GM12878 (cell line): ENCODE measurements around the gene CAST. TPM values are rescaled to one million over a fixed set of nuclear protein-coding genes. Genes with fewer than 3 reads are reported as not detected.

Experiments used
- ATAC-seq: fragments of 200-7000 bp; cut with Tn5 transposase; 3 replicates; pipeline ENCODE4 v1.9.1; 2020; ENCODE audit warnings: mild to moderate bottlenecking, moderate library complexity
- BruUV-seq: library from RNA; stranded (reverse); fragments of 400-500 nt; replicated peaks from 2 replicates; lab custom pipeline; 2021; lab: Mats Ljungman, UMichigan
- CTCF ChIA-PET: fragments of 300-600 bp; sonication (Branson Sonifier 250); formaldehyde crosslinking; extraction: SDS; loops from one replicate; lab custom pipeline; 2021; ENCODE audit warnings: inconsistent platforms; lab: Yijun Ruan, JAX
- POLR2A ChIA-PET: fragments of 350-600 bp; formaldehyde crosslinking; extraction: SDS; loops from one replicate; lab custom pipeline; 2021; ENCODE audit warnings: inconsistent platforms; lab: Charles Lee
- RAD21 ChIA-PET: fragments of 300-600 bp; sonication (Branson Sonifier 250); formaldehyde crosslinking; loops from one replicate; lab custom pipeline; 2023; ENCODE audit warnings: antibody characterized with exemption; ENCODE audit not compliant: unreplicated experiment; lab: Charles Lee
- SMC1A ChIA-PET: fragments of 300-600 bp; sonication (Branson Sonifier 250); formaldehyde crosslinking; loops from one replicate; lab custom pipeline; 2023; ENCODE audit not compliant: unreplicated experiment, uncharacterized antibody; lab: Charles Lee
- DNase-seq: peaks from one replicate; pipeline ENCODE4 v3.0.0-alpha.2; 2011; ENCODE audit warnings: low read depth, low spot score
- FAIRE-seq: peaks from 3 replicates; lab custom pipeline; 2011; peaks lifted over from hg19 to GRCh38; lab: Jason Lieb, UNC
- H2AFZ ChIP-seq: 2 replicates; pipeline ENCODE4 v1.6.0; 2011; ENCODE audit warnings: low read depth, low read length, control low read depth; ENCODE audit not compliant: control insufficient read depth
- H3K27ac ChIP-seq: 2 replicates; pipeline ENCODE4 v1.5.1; 2011; ENCODE audit warnings: control low read depth; ENCODE audit not compliant: control insufficient read depth, insufficient read depth
- H3K27me3 ChIP-seq, 2 experiments: replicated peaks in 1 of 2; 2 replicates each; pipeline versions ENCODE4 v1.6.0 to v1.6.1; 2011; ENCODE audit warnings: low read length in 1 of 2; ENCODE audit not compliant: control insufficient read depth in 2 of 2, insufficient read depth in 2 of 2
- H3K36me3 ChIP-seq, 2 experiments: 2 replicates each; pipeline ENCODE4 v1.5.1; 2011; ENCODE audit warnings: low read length in 1 of 2; ENCODE audit not compliant: control insufficient read depth in 2 of 2, insufficient read depth in 2 of 2
- H3K4me1 ChIP-seq: 2 replicates; pipeline ENCODE4 v1.6.1; 2011; ENCODE audit warnings: mild to moderate bottlenecking, low read length, moderate library complexity, mixed read lengths; ENCODE audit not compliant: control insufficient read depth, insufficient read depth
- H3K4me2 ChIP-seq: 2 replicates; pipeline ENCODE4 v1.6.0; 2011; ENCODE audit warnings: control low read depth; ENCODE audit not compliant: control insufficient read depth, insufficient read depth
- H3K4me3 ChIP-seq: fragments of 200-600 bp; sonication (generic); 2 replicates; pipeline ENCODE4 v1.5.1; 2016
- H3K79me2 ChIP-seq: 2 replicates; pipeline ENCODE4 v1.6.0; 2011; ENCODE audit warnings: low read length; ENCODE audit not compliant: control insufficient read depth, insufficient read depth
- H3K9ac ChIP-seq: 2 replicates; pipeline ENCODE4 v1.8.0; 2011; ENCODE audit warnings: low read length, control low read depth, mixed read lengths; ENCODE audit not compliant: control insufficient read depth, insufficient read depth
- H3K9me3 ChIP-seq: replicated peaks from 3 replicates; pipeline ENCODE4 v1.5.1; 2011; ENCODE audit warnings: mild to moderate bottlenecking, low read length; ENCODE audit not compliant: control insufficient read depth, insufficient read depth
- H4K20me1 ChIP-seq: 2 replicates; pipeline ENCODE4 v1.6.0; 2011; ENCODE audit not compliant: control insufficient read depth, insufficient read depth
- EGR1 ChIP-seq, 2 experiments: IDR thresholded peaks; 1 replicate in 1 of 2; 2 replicates in 1 of 2; pipeline ENCODE4 v1.6.1; 2011 to 2012; ENCODE audit warnings: low read depth in 2 of 2, low read length in 2 of 2, borderline replicate concordance in 1 of 2, mild to moderate bottlenecking in 1 of 2, moderate library complexity in 1 of 2
- ESRRA ChIP-seq: IDR thresholded peaks from 2 replicates; pipeline ENCODE4 v1.6.1; 2012; ENCODE audit warnings: mild to moderate bottlenecking, low read length, improper control_type of control experiment
- EZH2 ChIP-seq: IDR thresholded peaks from 2 replicates; pipeline ENCODE4 v1.6.1; 2012; ENCODE audit warnings: low read depth, mild to moderate bottlenecking, control low read depth, inconsistent platforms, low read length, borderline replicate concordance; ENCODE audit not compliant: control insufficient read depth
- LARP7 ChIP-seq: fragments of 450-650 bp; IDR thresholded peaks from 2 replicates; pipeline ENCODE4 v1.6.1; 2017; ENCODE audit warnings: mild to moderate bottlenecking
- MEF2B ChIP-seq: fragments of 450-650 bp; IDR thresholded peaks from 2 replicates; pipeline ENCODE4 v1.6.1; 2018; ENCODE audit warnings: mild to moderate bottlenecking, moderate library complexity; ENCODE audit not compliant: partially characterized antibody, poor library complexity, severe bottlenecking
- MTA2 ChIP-seq: fragments of 450-650 bp; IDR thresholded peaks from 2 replicates; pipeline ENCODE4 v1.6.1; 2016; ENCODE audit warnings: low read depth, mild to moderate bottlenecking, moderate library complexity
- NFYA ChIP-seq: IDR thresholded peaks from 2 replicates; pipeline ENCODE4 v1.6.1; 2011; ENCODE audit warnings: low read depth, mild to moderate bottlenecking, low read length, improper control_type of control experiment, borderline replicate concordance
- NR2F1 ChIP-seq: fragments of 450-650 bp; conservative IDR thresholded peaks from 2 replicates; pipeline ENCODE4 v1.6.1; 2017; ENCODE audit warnings: mild to moderate bottlenecking
- PAX8 ChIP-seq: fragments of 450-650 bp; IDR thresholded peaks from 2 replicates; pipeline ENCODE4 v1.6.1; 2017; ENCODE audit warnings: mild to moderate bottlenecking, moderate library complexity
- PML ChIP-seq: IDR thresholded peaks from 2 replicates; pipeline ENCODE4 v1.6.1; 2012; ENCODE audit warnings: low read length, inconsistent platforms
- POLR2AphosphoS5 ChIP-seq: IDR thresholded peaks from 2 replicates; pipeline ENCODE4 v1.6.1; 2011; ENCODE audit warnings: mild to moderate bottlenecking, low read length, inconsistent platforms
- RELA ChIP-seq: fragments of 450-650 bp; IDR thresholded peaks from 2 replicates; pipeline ENCODE4 v1.8.0; 2014; ENCODE audit warnings: borderline replicate concordance; ENCODE audit not compliant: partially characterized antibody
- SMAD1 ChIP-seq: fragments of 450-650 bp; IDR thresholded peaks from 2 replicates; pipeline ENCODE4 v1.6.1; 2018; ENCODE audit warnings: mild to moderate bottlenecking, low read depth; ENCODE audit not compliant: partially characterized antibody
- SUZ12 ChIP-seq: fragments of 200-600 bp; sonication (generic); IDR thresholded peaks from one replicate; pipeline ENCODE4 v1.6.1; 2018; ENCODE audit warnings: antibody characterized with exemption, mild to moderate bottlenecking; ENCODE audit not compliant: unreplicated experiment
- TAF1 ChIP-seq: IDR thresholded peaks from 2 replicates; pipeline ENCODE4 v1.6.1; 2011; ENCODE audit warnings: mild to moderate bottlenecking, low read depth, low read length, borderline replicate concordance
- TCF12 ChIP-seq: IDR thresholded peaks from 2 replicates; pipeline ENCODE4 v1.6.1; 2011; ENCODE audit warnings: low read depth, mild to moderate bottlenecking, low read length
- ZNF687 ChIP-seq: fragments of 450-650 bp; IDR thresholded peaks from 2 replicates; pipeline ENCODE4 v1.6.1; 2017; ENCODE audit warnings: mild to moderate bottlenecking, moderate library complexity
- WGBS: methylation state at CpG from one replicate; pipeline ENCODE4 v1.1.6; 2016; ENCODE audit warnings: low lambda C conversion rate; ENCODE audit not compliant: insufficient replicate concordance, insufficient coverage; ENCODE audit errors: missing lambda C conversion rate; 5-methylcytosine and 5-hydroxymethylcytosine counted together
- in situ Hi-C: fragments of 300-500 bp; cut with MboI; formaldehyde crosslinking; loops from 9 replicates; pipeline ENCODE4 v1.14.3; 2018; ENCODE audit warnings: mixed read lengths
- intact Hi-C: fragments of 100-400 bp; cut with micrococcal nuclease; formaldehyde crosslinking; loops from one replicate; pipeline ENCODE4 v1.14.2; 2022; ENCODE audit not compliant: unreplicated experiment
- polyA plus RNA-seq, 11 experiments: library from polyadenylated mRNA; depleted of rRNA in 4 of 11; unstranded in 6 of 11; stranded (reverse) in 5 of 11; fragments of >200 nt; fragmentation: Nextera tagmentation in 4 of 11; fragmentation: Illumina TruSeq in 1 of 11; extraction: Ambion mirVana in 4 of 11; extraction: Trizol in 1 of 11; gene quantifications; 1 replicate in 1 of 11; 2 replicates in 10 of 11; pipeline versions ENCODE4 v1.2.1 to v1.2.3, GENCODE V29; 2011 to 2016; ENCODE audit warnings: inconsistent platforms in 2 of 11, missing spikeins in 2 of 11, low read depth in 1 of 11
- total RNA-seq, 4 experiments: library from RNA; depleted of rRNA in 3 of 4; stranded (reverse); fragments of >200 nt in 3 of 4; fragmentation: Illumina TruSeq in 1 of 4; extraction: Trizol in 1 of 4; gene quantifications; 2 replicates each; pipeline versions ENCODE4 v1.2.1 to v1.2.3, GENCODE V29; 2013 to 2021
- TF ChIP-seq, protein P1 (sequence below): fragments of 450-650 bp; formaldehyde crosslinking; IDR thresholded peaks from 2 replicates; pipeline ENCODE4 v1.4.0; 2022; ENCODE audit warnings: mild to moderate bottlenecking, moderate library complexity

CAST gene
- total and polyA plus RNA-seq, 10 of the 15 experiments (the other 5 are each of a cell fraction or from before 2014, with no cell fraction given): 31.7 to 140 (median 68.5) TPM

GRCh38 chr5:96717874-96718273, 55.7 kb downstream of the CAST start:
- in situ Hi-C loops: no loop called here
- no peak overlapping the region for H3K27ac ChIP-seq
- no peaks in the 10 kb centered on the region for H3K9me3 ChIP-seq
- FAIRE-seq (no peak), ATAC-seq (no peak), DNase-seq (no peak)
- no peak overlapping the region for H3K4me2 ChIP-seq
- ChIA-PET SMC1A (no interaction called here), POLR2A (no interaction called here), CTCF (no interaction called here), RAD21 (no interaction called here)
- H3K36me3 ChIP-seq: no peaks in the 10 kb centered on the region
- H4K20me1 ChIP-seq: no peaks in the 10 kb centered on the region
- no peaks in the 10 kb centered on the region for H3K79me2 ChIP-seq
- no peak overlapping the region for H3K9ac ChIP-seq
- H3K4me1 ChIP-seq: no peaks in the 10 kb centered on the region
- no peak overlapping the region for H2AFZ ChIP-seq
- no peaks in the 10 kb centered on the region for H3K27me3 ChIP-seq
- intact Hi-C loops: loop anchor here (10.0 kb wide), 1 partner anchor 373 kb away; no protein-coding TSS in a partner anchor
- H3K4me3 ChIP-seq: no peak overlapping the region
- WGBS: 100% methylated on average over 1 of the region's 1 CpG
- BruUV-seq: no TSS peak
- TF ChIP-seq SMAD1 (no peak), PAX8 (no peak), SUZ12 (no peak), NFYA (no peak), EZH2 (no peak), PML (no peak), LARP7 (no peak), EGR1 (IDR thresholded peaks at IDR 0.05; ENCODE audit: borderline replicate concordance in 1 of 2, low read depth in 2 of 2, low read length in 2 of 2) (no peak), POLR2AphosphoS5 (no peak), TCF12 (no peak), TAF1 (no peak), RELA (no peak), MEF2B (no peak), ESRRA (no peak), ZNF687 (no peak), NR2F1 (no peak), MTA2 (no peak)
- TF ChIP-seq, protein P1, sequence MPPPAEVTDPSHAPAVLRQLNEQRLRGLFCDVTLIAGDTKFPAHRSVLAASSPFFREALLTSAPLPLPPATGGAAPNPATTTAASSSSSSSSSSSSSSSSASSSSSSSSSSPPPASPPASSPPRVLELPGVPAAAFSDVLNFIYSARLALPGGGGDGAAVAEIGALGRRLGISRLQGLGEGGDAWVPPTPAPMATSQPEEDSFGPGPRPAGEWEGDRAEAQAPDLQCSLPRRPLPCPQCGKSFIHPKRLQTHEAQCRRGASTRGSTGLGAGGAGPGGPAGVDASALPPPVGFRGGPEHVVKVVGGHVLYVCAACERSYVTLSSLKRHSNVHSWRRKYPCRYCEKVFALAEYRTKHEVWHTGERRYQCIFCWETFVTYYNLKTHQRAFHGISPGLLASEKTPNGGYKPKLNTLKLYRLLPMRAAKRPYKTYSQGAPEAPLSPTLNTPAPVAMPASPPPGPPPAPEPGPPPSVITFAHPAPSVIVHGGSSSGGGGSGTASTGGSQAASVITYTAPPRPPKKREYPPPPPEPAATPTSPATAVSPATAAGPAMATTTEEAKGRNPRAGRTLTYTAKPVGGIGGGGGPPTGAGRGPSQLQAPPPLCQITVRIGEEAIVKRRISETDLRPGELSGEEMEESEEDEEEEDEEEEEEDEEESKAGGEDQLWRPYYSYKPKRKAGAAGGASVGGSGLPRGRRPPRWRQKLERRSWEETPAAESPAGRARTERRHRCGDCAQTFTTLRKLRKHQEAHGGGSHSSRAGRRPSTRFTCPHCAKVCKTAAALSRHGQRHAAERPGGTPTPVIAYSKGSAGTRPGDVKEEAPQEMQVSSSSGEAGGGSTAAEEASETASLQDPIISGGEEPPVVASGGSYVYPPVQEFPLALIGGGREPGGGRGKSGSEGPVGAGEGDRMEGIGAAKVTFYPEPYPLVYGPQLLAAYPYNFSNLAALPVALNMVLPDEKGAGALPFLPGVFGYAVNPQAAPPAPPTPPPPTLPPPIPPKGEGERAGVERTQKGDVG (CRISPR knock-in tag): no peak
